Neural cell (in vitro differentiated cells): ENCODE measurements around the gene ANKRD36B. TPM values are rescaled to one million over a fixed set of nuclear protein-coding genes. Genes with fewer than 3 reads are reported as not detected.
"Not testable (repeated sequence)": the region's sequence is repeated elsewhere in the genome, so short reads cannot be mapped to it uniquely, and the experiment has no call there.

Experiments used
- H2AFZ ChIP-seq: fragments of 200-600, 300-800 bp; sonication (generic), shearing (Covaris generic); 2 replicates; pipeline ENCODE4 v1.6.0; 2014; ENCODE audit warnings: low read depth, mild to moderate bottlenecking, antibody characterized with exemption, low read length, moderate library complexity
- H3F3A ChIP-seq: fragments of 200-600 bp; shearing (Covaris generic); 2 replicates; pipeline ENCODE4 v1.6.1; 2016; ENCODE audit warnings: mild to moderate bottlenecking, moderate library complexity, mixed read lengths, antibody characterized with exemption, low read length; ENCODE audit not compliant: insufficient read depth, poor library complexity, severe bottlenecking
- H3K27ac ChIP-seq: fragments of 200-600, 300-800 bp; sonication (generic), shearing (Covaris generic); 2 replicates; pipeline ENCODE4 v1.5.1; 2014; ENCODE audit warnings: mild to moderate bottlenecking, low read length, moderate library complexity
- H3K27me3 ChIP-seq: fragments of 300-800, 200-600 bp; sonication (generic), shearing (Covaris generic); 2 replicates; pipeline ENCODE4 v1.6.0; 2014; ENCODE audit warnings: mild to moderate bottlenecking, low read depth, low read length, moderate library complexity; ENCODE audit not compliant: insufficient read depth
- H3K36me3 ChIP-seq: fragments of 300-800, 200-600 bp; sonication (generic), shearing (Covaris generic); 2 replicates; pipeline ENCODE4 v1.5.1; 2014; ENCODE audit warnings: mild to moderate bottlenecking, antibody characterized with exemption, low read length, moderate library complexity; ENCODE audit not compliant: insufficient read depth
- H3K4me2 ChIP-seq: fragments of 300-800, 200-600 bp; sonication (generic), shearing (Covaris generic); 2 replicates; pipeline ENCODE4 v1.6.0; 2014; ENCODE audit warnings: mild to moderate bottlenecking, low read length
- H3K4me3 ChIP-seq: fragments of 300-800, 200-600 bp; sonication (generic), shearing (Covaris generic); 2 replicates; pipeline ENCODE4 v1.5.1; 2014; ENCODE audit warnings: mild to moderate bottlenecking, low read length, moderate library complexity
- H3K79me2 ChIP-seq: fragments of 200-600 bp; shearing (Covaris generic); replicated peaks from 2 replicates; pipeline ENCODE4 v1.6.0; 2014; ENCODE audit warnings: mild to moderate bottlenecking, low read length, moderate library complexity; ENCODE audit not compliant: insufficient read depth
- H3K9ac ChIP-seq: fragments of 300-800, 200-600 bp; sonication (generic), shearing (Covaris generic); 2 replicates; pipeline ENCODE4 v1.6.1; 2016; ENCODE audit warnings: mild to moderate bottlenecking, low read length, mixed read lengths
- H3K9me2 ChIP-seq: fragments of 200-600 bp; shearing (Covaris generic); 2 replicates; pipeline ENCODE4 v1.6.1; 2016; ENCODE audit warnings: mild to moderate bottlenecking, low read length, mixed read lengths; ENCODE audit not compliant: insufficient read depth
- H3K9me3 ChIP-seq: fragments of 200-600, 300-800 bp; sonication (generic), shearing (Covaris generic); 2 replicates; pipeline ENCODE4 v1.6.1; 2016; ENCODE audit warnings: mild to moderate bottlenecking, mixed run types, low read length, moderate library complexity, mixed read lengths
- H4K20me1 ChIP-seq: fragments of 200-600 bp; shearing (Covaris generic); 2 replicates; pipeline ENCODE4 v1.6.1; 2016; ENCODE audit warnings: mild to moderate bottlenecking, mixed run types; ENCODE audit not compliant: insufficient read depth
- EP300 ChIP-seq: fragments of 450-650 bp; conservative IDR thresholded peaks from 2 replicates; pipeline ENCODE4 v1.6.1; 2014; ENCODE audit warnings: antibody characterized with exemption, mild to moderate bottlenecking, moderate library complexity; ENCODE audit not compliant: poor library complexity, severe bottlenecking
- EZH2 ChIP-seq: fragments of 200-600, 300-800 bp; shearing (Covaris generic), sonication (generic); IDR thresholded peaks from 2 replicates; pipeline ENCODE4 v1.6.1; 2014; ENCODE audit warnings: antibody characterized with exemption, low read length, borderline replicate concordance, mild to moderate bottlenecking; ENCODE audit not compliant: insufficient read depth, poor library complexity, severe bottlenecking
- MXI1 ChIP-seq: fragments of 450-650 bp; conservative IDR thresholded peaks from 2 replicates; pipeline ENCODE4 v1.6.1; 2014; ENCODE audit warnings: antibody characterized with exemption, mild to moderate bottlenecking; ENCODE audit not compliant: poor library complexity, severe bottlenecking
- POLR2AphosphoS5 ChIP-seq: IDR thresholded peaks from 2 replicates; pipeline ENCODE4 v1.6.1; 2012
- RAD21 ChIP-seq: fragments of 450-650 bp; conservative IDR thresholded peaks from 2 replicates; pipeline ENCODE4 v1.6.1; 2014; ENCODE audit warnings: antibody characterized with exemption, mild to moderate bottlenecking, moderate library complexity
- SMC3 ChIP-seq: fragments of 450-650 bp; conservative IDR thresholded peaks from 2 replicates; pipeline ENCODE4 v1.6.1; 2014; ENCODE audit warnings: antibody characterized with exemption, mild to moderate bottlenecking, moderate library complexity; ENCODE audit not compliant: poor library complexity
- TAF1 ChIP-seq: IDR thresholded peaks from 2 replicates; pipeline ENCODE4 v1.6.1; 2012; ENCODE audit warnings: low read depth
- polyA plus RNA-seq: library from polyadenylated mRNA; depleted of rRNA; stranded (reverse); fragments of >200 nt; gene quantifications from 2 replicates; pipeline ENCODE4 v1.2.3, GENCODE V29; 2014
- TF ChIP-seq, protein P1 (sequence below): IDR thresholded peaks from 2 replicates; pipeline ENCODE4 v1.6.1; 2012; ENCODE audit warnings: borderline replicate concordance
- TF ChIP-seq, protein P2 (sequence below): fragments of 450-650 bp; IDR thresholded peaks from 2 replicates; pipeline ENCODE4 v1.5.1; 2014; ENCODE audit warnings: antibody characterized with exemption, mild to moderate bottlenecking, moderate library complexity; ENCODE audit not compliant: poor library complexity, severe bottlenecking

The ANKRD36B gene
- polyA plus RNA-seq, 1 donor from 2014 or later = 166 TPM

DNA sequence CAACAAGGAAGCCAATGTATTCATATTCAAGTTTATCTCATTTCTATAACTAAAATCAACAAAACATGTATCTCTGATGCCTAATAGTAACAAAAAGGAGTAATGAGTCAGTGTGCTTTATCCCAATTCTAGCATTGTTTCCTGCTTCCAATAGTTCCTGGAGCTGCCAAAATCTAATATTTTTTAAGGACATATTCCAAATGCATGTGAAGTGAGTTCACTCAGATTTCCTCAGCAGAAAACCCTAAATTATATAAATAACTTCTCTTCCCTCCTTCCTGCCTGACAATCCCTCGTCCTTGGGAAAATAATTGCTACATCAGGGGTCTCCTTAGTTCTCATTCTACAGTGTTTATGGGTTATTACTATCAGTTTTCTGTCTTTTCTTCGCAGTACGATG, 37.3 kb downstream of the ANKRD36B start:
- not testable (repeated sequence) for H4K20me1 ChIP-seq, H2AFZ ChIP-seq, H3K9me3 ChIP-seq, H3K27me3 ChIP-seq, H3K4me2 ChIP-seq, H3K27ac ChIP-seq, H3K79me2 ChIP-seq, H3F3A ChIP-seq, H3K36me3 ChIP-seq, H3K4me3 ChIP-seq, H3K9ac ChIP-seq, H3K9me2 ChIP-seq

DNA sequence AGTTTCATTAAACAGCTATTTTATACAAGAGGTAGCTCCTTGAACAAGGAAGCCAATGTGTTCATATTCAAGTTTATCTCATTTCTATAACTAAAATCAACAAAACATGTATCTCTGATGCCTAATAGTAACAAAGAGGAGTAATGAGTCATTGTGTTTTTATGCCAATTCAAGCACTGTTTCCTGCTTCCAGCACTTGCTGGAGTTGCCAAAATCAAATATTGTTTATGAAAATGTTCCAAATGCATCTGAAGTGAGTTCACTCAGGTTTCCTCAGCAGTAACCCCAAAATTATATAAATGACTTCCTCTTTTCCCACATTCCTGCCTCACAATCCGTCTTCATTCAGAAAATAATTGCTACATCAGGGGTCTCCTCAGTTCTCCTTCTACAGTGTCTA, 39.2 kb downstream of the ANKRD36B start:
- H2AFZ ChIP-seq, H3K9me3 ChIP-seq, H3K36me3 ChIP-seq, H3K4me2 ChIP-seq, H3K4me3 ChIP-seq, H3K79me2 ChIP-seq, H3K9me2 ChIP-seq, H3F3A ChIP-seq, H3K27me3 ChIP-seq, H4K20me1 ChIP-seq, H3K27ac ChIP-seq, H3K9ac ChIP-seq: not testable (repeated sequence)

DNA sequence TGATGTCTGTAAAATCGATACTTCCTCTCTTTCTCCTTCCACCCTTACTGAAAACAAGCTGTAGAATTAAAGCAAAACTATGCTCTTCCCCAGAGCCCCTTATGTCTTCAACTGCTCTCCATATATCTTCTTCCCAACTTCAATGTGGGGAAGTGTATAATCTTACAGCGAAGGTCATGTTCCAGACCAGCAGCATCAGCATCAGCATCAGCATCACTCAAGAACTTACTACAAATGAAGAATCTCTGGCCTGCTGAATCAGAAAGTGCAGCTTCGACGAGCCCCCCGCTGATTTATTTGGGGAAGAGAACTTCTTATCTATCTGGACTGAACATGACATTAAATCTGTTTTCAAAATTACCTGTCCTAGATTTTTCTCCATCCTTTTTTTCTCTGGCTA, 40.6 kb downstream of the ANKRD36B start:
- H3K9me3 ChIP-seq, H3K36me3 ChIP-seq: not testable (repeated sequence)

DNA sequence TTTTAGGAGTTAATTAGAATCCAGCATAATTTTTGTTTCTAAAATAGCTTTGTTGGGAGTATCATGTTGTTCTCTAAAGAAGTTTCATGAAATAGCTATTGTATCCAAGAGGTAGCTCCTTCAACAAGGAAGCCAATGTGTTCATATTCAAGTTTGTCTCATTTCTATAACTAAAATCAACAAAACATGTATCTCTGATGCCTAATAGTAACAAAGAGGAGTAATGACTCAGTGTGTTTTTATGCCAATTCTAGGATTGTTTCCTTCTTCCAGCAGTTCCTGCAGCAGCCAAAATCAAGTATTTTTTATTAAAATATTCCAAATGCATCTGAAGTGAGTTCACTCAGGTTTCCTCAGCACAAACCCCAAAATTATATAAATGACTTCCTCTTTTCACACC, 41.1 kb downstream of the ANKRD36B start:
- not testable (repeated sequence) for H3K4me2 ChIP-seq, H4K20me1 ChIP-seq, H2AFZ ChIP-seq, H3K36me3 ChIP-seq, H3K9me3 ChIP-seq, H3K9ac ChIP-seq, H3F3A ChIP-seq, H3K27me3 ChIP-seq, H3K4me3 ChIP-seq, H3K9me2 ChIP-seq, H3K79me2 ChIP-seq, H3K27ac ChIP-seq

More for the DNA sequence above, 40.6 kb downstream of the ANKRD36B start:
- not testable (repeated sequence) for H3F3A ChIP-seq, H3K9ac ChIP-seq, H3K27me3 ChIP-seq, H3K9me2 ChIP-seq, H2AFZ ChIP-seq, H3K27ac ChIP-seq, H3K79me2 ChIP-seq, H4K20me1 ChIP-seq, H3K4me3 ChIP-seq, H3K4me2 ChIP-seq

DNA sequence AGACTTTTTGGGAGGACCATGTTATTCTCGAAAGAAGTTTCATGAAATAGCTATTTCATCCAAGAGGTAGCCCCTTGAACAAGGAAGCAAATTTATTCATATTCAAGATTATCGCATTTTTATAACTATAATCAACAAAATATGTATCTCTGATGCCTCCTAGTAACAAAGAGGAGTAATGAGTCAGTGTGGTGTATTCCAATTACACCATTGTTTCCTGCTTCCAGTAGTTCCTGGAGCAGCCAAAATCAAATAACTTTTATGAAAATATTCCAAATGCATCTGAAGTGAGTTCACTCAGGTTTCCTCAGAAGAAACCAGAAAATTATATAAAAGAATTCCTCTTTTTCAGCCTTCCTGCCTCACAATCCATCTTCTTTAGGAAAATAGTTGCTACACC, 43.0 kb downstream of the ANKRD36B start:
- H3K27ac ChIP-seq = no peak overlapping the region
- H3K4me3 ChIP-seq = no peak overlapping the region

More for the DNA sequence above, 43.0 kb downstream of the ANKRD36B start:
- no peak overlapping the region for H3K9ac ChIP-seq
- no peaks in the 10 kb centered on the region for H3K36me3 ChIP-seq
- no peaks in the 10 kb centered on the region for H3F3A ChIP-seq
- no peaks in the 10 kb centered on the region for H3K27me3 ChIP-seq
- TF ChIP-seq RAD21 (no peak), EZH2 (no peak), TAF1 (no peak), MXI1 (no peak), POLR2AphosphoS5 (no peak), SMC3 (no peak), EP300 (no peak)
- TF ChIP-seq, protein P1, sequence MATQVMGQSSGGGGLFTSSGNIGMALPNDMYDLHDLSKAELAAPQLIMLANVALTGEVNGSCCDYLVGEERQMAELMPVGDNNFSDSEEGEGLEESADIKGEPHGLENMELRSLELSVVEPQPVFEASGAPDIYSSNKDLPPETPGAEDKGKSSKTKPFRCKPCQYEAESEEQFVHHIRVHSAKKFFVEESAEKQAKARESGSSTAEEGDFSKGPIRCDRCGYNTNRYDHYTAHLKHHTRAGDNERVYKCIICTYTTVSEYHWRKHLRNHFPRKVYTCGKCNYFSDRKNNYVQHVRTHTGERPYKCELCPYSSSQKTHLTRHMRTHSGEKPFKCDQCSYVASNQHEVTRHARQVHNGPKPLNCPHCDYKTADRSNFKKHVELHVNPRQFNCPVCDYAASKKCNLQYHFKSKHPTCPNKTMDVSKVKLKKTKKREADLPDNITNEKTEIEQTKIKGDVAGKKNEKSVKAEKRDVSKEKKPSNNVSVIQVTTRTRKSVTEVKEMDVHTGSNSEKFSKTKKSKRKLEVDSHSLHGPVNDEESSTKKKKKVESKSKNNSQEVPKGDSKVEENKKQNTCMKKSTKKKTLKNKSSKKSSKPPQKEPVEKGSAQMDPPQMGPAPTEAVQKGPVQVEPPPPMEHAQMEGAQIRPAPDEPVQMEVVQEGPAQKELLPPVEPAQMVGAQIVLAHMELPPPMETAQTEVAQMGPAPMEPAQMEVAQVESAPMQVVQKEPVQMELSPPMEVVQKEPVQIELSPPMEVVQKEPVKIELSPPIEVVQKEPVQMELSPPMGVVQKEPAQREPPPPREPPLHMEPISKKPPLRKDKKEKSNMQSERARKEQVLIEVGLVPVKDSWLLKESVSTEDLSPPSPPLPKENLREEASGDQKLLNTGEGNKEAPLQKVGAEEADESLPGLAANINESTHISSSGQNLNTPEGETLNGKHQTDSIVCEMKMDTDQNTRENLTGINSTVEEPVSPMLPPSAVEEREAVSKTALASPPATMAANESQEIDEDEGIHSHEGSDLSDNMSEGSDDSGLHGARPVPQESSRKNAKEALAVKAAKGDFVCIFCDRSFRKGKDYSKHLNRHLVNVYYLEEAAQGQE = no peak
- TF ChIP-seq, protein P2, sequence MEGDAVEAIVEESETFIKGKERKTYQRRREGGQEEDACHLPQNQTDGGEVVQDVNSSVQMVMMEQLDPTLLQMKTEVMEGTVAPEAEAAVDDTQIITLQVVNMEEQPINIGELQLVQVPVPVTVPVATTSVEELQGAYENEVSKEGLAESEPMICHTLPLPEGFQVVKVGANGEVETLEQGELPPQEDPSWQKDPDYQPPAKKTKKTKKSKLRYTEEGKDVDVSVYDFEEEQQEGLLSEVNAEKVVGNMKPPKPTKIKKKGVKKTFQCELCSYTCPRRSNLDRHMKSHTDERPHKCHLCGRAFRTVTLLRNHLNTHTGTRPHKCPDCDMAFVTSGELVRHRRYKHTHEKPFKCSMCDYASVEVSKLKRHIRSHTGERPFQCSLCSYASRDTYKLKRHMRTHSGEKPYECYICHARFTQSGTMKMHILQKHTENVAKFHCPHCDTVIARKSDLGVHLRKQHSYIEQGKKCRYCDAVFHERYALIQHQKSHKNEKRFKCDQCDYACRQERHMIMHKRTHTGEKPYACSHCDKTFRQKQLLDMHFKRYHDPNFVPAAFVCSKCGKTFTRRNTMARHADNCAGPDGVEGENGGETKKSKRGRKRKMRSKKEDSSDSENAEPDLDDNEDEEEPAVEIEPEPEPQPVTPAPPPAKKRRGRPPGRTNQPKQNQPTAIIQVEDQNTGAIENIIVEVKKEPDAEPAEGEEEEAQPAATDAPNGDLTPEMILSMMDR = no peak
- no peak overlapping the region for H3K4me2 ChIP-seq
- H3K9me3 ChIP-seq = no peaks in the 10 kb centered on the region
- H3K79me2 ChIP-seq = no peaks in the 10 kb centered on the region
- no peaks in the 10 kb centered on the region for H3K9me2 ChIP-seq
- H4K20me1 ChIP-seq = no peaks in the 10 kb centered on the region
- H2AFZ ChIP-seq = no peak overlapping the region
